ENCODE measurements around the gene C11orf21.

C11orf21 gene

DNA sequence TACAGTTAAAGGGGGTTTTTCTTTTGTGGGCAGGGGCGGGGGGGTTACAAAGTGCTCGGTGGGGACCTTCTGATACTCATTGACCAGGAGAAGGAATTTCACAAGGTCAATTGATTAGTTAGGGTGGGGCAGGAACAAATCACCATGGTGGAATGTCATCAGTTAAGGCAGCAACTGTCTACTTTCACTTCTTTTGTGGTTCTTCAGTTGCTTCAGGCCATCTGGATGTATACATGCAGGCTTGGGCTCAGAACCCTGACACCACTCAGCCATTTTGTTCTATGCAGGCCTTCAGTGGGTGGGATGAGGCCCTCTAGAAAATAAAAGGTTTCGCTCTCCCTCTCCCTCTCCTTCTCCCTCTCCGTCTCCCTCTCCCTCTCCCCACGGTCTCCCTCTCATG is 29.7 kb upstream of the C11orf21 start:
- DNase-seq (ENCODE audit: low read depth in 1 of 2, low spot score in 1 of 2), result no peak
- no peak for TF ChIP-seq JUND (IDR thresholded peaks at IDR 0.05; ENCODE audit: low read depth)
- in situ Hi-C loops (cut with HindIII; ENCODE audit: low pct_unique_long_range_greater_than_20kb, low sequenced_read_pairs), result no loop called here

DNA sequence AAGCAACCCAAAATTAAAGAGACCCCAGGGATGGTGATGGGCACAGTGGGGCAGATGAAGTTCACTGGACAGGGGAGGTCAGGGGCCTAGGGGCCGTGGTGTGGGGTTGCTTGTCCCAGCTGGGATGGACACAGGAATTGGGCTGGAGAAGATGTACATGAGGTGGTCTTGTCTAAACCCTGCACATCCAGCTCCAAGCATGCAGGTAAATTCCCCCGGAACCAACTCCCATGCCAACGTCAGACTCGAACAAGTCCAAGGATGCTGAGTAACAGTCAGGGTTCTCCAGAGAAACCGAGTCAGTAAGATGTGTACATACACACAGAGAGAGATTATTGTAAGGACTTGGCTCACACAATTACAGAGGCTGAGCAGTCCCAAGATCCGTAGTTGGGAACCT is 29.0 kb upstream of the C11orf21 start:
- DNase-seq (ENCODE audit: low read depth in 1 of 2, low spot score in 1 of 2), result no peak
- in situ Hi-C loops (cut with HindIII; ENCODE audit: low pct_unique_long_range_greater_than_20kb, low sequenced_read_pairs), result no loop called here

DNA sequence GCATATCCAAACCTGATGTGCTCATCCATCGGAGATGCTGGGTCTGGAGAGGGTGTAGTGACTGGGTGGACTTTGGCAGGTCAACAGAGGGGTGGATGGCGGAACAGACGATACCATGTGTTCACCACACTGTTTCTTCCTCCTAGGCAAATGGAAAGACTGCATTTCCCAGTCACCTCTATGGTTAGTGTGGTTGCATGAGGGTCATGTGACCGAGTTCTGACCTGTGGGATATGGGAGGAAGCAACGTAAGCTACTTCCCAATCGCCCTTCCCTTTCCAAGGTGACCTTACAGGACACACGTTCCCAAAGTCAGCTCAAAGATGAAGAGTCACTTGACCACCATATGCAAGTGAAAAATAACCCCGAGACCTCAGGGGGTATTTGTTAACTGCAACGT is 27.8 kb upstream of the C11orf21 start:
- DNase-seq (ENCODE audit: low read depth in 1 of 2, low spot score in 1 of 2), result no peak
- TF ChIP-seq JUND (IDR thresholded peaks at IDR 0.05; ENCODE audit: low read depth), result no peak
- in situ Hi-C loops (cut with HindIII; ENCODE audit: low pct_unique_long_range_greater_than_20kb, low sequenced_read_pairs), result no loop called here

More for the DNA sequence above, 29.0 kb upstream of the C11orf21 start:
- TF ChIP-seq JUND (IDR thresholded peaks at IDR 0.05; ENCODE audit: low read depth), result no peak

DNA sequence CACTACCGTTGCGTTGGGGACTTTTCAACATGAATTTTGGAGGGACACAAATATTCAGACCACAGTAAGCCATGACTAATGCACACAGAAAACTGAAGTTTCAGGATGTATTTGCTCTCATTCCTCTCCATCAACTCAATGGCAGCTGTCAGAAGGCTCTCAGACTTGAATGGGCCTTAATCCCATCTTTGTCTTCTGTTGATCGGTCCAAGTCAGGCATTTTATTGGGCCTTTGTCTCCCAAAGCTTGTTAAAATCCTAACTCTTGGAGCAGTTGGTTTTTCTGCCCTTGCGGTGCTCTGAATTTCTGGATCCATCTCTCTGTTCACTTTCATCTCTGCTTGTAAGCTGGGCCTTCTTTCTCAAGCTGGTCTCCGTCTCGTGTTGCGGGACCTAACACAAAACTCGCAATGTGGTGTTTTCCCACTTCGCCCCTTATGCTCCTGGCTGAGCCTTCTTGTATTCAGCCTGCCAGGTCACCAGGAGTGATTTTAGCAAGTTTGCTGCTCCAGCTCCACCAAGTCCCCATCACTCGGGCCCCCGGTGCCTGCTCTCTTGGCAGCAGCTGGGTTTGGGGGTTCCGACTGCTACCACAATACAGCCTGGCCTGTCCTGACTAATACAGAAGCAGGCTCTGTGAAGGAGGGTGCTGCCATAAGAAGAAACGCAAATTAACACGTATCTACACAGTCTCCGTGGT is 27.1 kb upstream of the C11orf21 start:
- TF ChIP-seq JUND (IDR thresholded peaks at IDR 0.05; ENCODE audit: low read depth), result no peak
- in situ Hi-C loops (cut with HindIII; ENCODE audit: low pct_unique_long_range_greater_than_20kb, low sequenced_read_pairs), result no loop called here
- no peak for DNase-seq (ENCODE audit: low read depth in 1 of 2, low spot score in 1 of 2)

DNA sequence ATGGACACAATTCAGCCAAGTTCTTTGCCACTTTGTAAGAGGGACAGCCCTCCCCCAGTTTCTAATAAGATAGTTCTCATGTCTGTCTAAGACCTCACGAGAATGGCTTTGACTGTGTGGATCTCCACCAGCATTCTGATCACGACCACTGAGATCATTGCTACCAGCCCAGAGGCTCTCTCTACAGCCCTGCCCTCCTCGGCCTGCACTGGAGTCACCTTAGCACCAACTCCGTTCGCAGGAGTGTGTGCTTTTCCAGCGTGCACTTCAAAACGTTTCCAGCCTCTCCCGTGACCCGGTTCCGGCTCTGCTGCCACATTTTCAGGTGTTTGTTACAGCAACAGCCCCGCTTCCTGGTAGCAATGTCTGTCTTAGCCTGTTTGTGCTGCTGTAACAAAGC is 26.3 kb upstream of the C11orf21 start:
- DNase-seq (ENCODE audit: low read depth in 1 of 2, low spot score in 1 of 2), result no peak
- TF ChIP-seq JUND (IDR thresholded peaks at IDR 0.05; ENCODE audit: low read depth), result no peak
- in situ Hi-C loops (cut with HindIII; ENCODE audit: low pct_unique_long_range_greater_than_20kb, low sequenced_read_pairs), result no loop called here

DNA sequence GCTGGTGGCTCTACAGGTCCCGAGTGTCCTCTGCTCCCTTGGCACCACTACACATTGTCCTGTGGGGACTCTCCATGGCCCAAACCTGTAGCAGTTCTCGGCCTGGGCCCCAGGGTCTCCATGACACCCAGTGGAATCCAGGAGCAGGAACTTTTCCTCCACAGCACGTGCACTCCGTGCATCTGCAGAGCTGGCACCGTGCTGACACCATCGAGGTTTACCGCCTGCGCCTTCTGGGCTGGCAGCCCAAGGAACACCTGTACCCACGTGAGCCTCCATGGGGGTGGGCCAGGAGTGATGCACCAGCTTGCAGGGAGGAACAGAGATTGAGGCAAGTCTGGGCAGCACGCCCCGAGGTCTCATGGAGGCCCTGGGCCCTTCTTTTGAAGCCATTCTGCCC is 25.3 kb upstream of the C11orf21 start:
- in situ Hi-C loops (cut with HindIII; ENCODE audit: low pct_unique_long_range_greater_than_20kb, low sequenced_read_pairs), result no loop called here

DNA sequence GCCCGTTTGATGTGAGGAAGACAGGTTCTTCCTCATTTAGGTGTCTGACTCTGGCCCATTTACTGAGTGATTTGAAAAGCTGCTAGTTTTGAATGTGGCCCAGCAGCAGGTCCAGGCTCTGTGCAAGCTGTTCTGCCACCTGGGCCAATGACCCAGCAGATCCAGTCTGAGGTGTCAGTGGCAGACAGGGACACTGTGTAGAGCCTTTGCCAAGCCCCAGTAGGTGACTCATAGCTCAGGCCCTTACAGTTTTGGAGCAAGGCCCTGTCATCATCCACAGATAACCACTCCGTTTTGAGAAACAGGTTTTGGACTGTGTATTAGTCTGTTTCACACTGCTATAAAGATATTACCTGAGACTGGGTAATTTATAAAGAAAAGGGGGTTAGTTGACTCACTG is 24.0 kb upstream of the C11orf21 start:
- peak in 1 of 2 experiments; percentile 34 for DNase-seq (ENCODE audit: low read depth in 1 of 2, low spot score in 1 of 2)
- in situ Hi-C loops (cut with HindIII; ENCODE audit: low pct_unique_long_range_greater_than_20kb, low sequenced_read_pairs), result no loop called here
- TF ChIP-seq JUND (IDR thresholded peaks at IDR 0.05; ENCODE audit: low read depth), result no peak

More for the DNA sequence above, 25.3 kb upstream of the C11orf21 start:
- no peak for TF ChIP-seq JUND (IDR thresholded peaks at IDR 0.05; ENCODE audit: low read depth)
- DNase-seq (ENCODE audit: low read depth in 1 of 2, low spot score in 1 of 2), result no peak

DNA sequence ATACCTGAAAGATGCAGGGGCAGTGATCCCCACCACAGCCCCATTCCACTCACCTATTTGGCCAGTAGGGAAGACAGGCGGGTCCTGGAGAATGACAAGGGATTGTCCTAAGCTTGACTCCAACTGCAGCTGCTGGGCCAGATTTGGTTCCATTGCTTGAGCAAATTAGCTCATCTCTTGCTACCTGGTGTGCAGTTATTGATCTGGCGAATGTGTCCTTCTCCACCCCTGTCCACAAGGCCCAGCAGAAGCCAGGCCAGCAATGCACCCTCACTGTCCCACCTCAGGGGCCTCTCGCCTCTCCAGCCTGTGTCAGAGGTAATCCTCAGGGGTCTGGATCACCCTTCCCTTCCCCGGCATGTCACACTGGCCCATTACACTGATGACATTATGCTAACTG is 23.4 kb upstream of the C11orf21 start:
- TF ChIP-seq JUND (IDR thresholded peaks at IDR 0.05; ENCODE audit: low read depth), result no peak
- DNase-seq (ENCODE audit: low read depth in 1 of 2, low spot score in 1 of 2), result no peak
- in situ Hi-C loops (cut with HindIII; ENCODE audit: low pct_unique_long_range_greater_than_20kb, low sequenced_read_pairs), result no loop called here

DNA sequence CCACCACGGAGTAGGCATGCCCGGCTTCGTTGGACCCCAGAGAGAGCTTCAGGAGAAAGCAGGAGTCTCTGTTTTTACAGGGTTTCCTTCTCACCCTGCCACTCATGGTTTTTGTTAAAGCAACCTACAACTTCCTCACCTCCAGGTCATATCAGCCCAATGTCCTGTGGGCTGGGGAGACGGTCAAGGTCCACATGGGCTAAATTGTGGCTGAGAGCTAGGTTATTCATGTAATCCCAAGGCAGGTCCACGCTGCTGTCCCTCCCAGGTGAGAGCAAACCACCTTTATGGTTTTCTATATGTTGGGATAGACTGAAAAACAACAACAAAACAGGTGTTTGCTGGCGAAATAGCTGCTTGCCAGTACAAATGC is 19.6 kb upstream of the C11orf21 start:
- no peak for TF ChIP-seq JUND (IDR thresholded peaks at IDR 0.05; ENCODE audit: low read depth)
- in situ Hi-C loops (cut with HindIII; ENCODE audit: low pct_unique_long_range_greater_than_20kb, low sequenced_read_pairs), result no loop called here

DNA sequence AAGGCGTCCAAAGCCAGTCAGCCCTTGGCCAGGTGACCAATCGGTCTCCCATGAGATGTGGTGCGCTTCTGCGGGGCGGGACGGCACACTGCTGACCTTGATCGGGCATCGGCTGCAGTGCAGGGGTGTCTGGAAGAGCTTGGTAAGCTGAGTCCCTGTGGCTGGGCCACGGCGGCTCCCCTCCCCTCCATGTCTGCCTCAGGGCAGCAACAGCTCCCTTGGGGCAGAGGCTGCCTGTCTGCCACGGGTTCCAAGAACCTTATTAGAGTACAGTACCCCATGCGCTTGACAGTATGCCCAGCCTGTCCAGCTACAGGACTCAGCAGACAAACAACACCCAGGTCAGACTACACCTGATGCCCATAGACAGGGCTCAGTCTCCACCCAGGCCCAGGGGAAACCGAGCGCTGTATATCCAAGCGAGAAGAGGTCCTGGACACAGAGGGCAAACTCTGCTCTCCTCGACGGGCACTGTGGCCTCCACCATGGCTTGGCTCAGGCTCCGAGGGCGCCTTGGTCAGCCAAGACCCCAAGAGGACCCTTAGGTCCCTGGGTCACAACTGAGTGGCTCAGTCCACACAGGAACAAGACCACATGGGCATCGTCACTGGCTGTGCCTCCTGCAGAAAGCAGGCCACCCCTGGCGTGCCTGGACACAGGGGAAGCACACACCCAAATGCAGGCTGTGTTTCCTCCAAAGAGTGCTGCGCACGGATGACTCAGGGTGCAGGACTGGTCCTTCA is 19.0 kb upstream of the C11orf21 start:
- no peak for DNase-seq (ENCODE audit: low read depth in 1 of 2, low spot score in 1 of 2)
- TF ChIP-seq JUND (IDR thresholded peaks at IDR 0.05; ENCODE audit: low read depth), result no peak
- in situ Hi-C loops (cut with HindIII; ENCODE audit: low pct_unique_long_range_greater_than_20kb, low sequenced_read_pairs), result no loop called here

More for the DNA sequence above, 19.6 kb upstream of the C11orf21 start:
- DNase-seq (ENCODE audit: low read depth in 1 of 2, low spot score in 1 of 2), result no peak

DNA sequence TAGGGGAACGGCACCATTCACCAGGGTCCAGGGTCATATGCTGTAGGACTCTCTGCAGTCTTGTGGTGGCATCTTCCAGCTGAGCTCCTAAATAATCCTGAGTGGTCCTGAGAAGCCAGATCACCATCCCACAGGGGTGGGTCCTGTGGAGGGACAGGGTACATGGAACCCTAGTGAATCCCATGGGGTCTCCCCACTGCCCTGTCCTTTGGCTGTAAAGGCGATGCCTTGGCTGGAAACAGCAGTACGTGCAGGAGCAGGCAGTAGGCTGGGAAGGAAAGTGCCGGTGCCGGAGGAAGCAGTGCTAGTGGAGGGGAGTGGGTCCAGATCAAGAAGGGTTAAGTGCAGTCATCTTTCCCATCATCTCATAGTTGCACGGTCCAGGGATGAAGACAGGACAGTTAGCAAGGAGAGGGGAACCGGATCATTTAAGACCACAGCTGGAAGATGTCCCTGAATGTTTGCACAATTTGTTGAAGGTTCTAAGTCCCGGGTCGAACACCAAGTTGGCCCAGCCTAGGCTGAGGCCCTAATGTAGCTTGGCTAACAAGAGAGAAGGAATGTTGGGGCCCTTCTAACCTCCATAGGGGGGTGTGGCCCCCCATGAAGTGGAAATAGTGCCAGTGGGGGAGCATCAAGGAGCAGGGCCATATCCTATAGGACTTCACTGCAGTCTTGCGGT is 18.2 kb upstream of the C11orf21 start:
- in situ Hi-C loops (cut with HindIII; ENCODE audit: low pct_unique_long_range_greater_than_20kb, low sequenced_read_pairs), result no loop called here
- no peak for DNase-seq (ENCODE audit: low read depth in 1 of 2, low spot score in 1 of 2)
- no peak for TF ChIP-seq JUND (IDR thresholded peaks at IDR 0.05; ENCODE audit: low read depth)

DNA sequence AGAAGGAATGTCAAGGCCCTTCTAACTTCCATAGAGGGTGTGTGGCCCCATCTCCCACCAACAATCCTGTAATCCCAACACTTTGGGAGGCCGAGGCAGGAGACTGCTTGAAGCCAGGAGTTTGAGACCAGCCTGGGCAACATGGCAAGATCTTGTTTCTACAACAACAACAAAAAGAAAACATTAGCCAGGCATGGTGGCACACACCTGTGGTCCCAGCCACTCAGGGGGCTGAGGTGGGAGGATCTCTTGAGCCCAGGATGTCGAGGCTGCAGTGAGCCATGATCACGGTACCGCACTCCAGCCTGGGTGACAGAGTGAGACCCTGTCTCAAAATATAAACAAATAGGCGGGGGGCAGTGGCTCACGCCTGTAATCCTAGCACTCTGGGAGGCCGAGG is 17.0 kb upstream of the C11orf21 start:
- in situ Hi-C loops (cut with HindIII; ENCODE audit: low pct_unique_long_range_greater_than_20kb, low sequenced_read_pairs), result no loop called here
- DNase-seq (ENCODE audit: low read depth in 1 of 2, low spot score in 1 of 2), result no peak
- no peak for TF ChIP-seq JUND (IDR thresholded peaks at IDR 0.05; ENCODE audit: low read depth)

DNA sequence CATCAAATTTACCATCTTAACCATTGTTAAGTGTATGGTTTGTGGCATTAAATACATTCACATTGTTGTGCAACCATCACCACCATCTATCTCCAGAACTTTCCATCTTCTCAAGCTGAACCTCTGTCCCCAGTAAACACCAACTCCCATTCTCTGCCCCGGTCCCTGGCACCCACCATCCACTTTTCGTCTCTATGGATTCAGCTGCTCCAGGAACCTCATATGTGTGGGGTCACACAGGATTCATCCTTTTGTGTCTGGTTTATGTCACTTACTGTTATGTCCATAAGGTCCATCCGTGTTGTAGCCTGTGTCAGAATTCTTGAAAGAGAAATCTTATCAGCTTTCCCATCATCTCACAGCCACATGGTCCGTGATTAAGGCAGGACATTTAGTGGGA is 16.4 kb upstream of the C11orf21 start:
- TF ChIP-seq JUND (IDR thresholded peaks at IDR 0.05; ENCODE audit: low read depth), result no peak
- in situ Hi-C loops (cut with HindIII; ENCODE audit: low pct_unique_long_range_greater_than_20kb, low sequenced_read_pairs), result no loop called here
- DNase-seq (ENCODE audit: low read depth in 1 of 2, low spot score in 1 of 2), result no peak
